DMS153 treated with DMSO at 0.1 percent for 48 hours (cell line): ENCODE results near the gene DHRS4.
"Not testable (repeated sequence)": the region's sequence is repeated elsewhere in the genome, so short reads cannot be mapped to it uniquely, and the experiment has no call there.

Experiments used
- DNase-seq: peaks from one replicate; lab custom pipeline; 2025; ENCODE audit not compliant: unreplicated experiment; lab: John Stamatoyannopoulos, UW

The DHRS4 gene

DNA sequence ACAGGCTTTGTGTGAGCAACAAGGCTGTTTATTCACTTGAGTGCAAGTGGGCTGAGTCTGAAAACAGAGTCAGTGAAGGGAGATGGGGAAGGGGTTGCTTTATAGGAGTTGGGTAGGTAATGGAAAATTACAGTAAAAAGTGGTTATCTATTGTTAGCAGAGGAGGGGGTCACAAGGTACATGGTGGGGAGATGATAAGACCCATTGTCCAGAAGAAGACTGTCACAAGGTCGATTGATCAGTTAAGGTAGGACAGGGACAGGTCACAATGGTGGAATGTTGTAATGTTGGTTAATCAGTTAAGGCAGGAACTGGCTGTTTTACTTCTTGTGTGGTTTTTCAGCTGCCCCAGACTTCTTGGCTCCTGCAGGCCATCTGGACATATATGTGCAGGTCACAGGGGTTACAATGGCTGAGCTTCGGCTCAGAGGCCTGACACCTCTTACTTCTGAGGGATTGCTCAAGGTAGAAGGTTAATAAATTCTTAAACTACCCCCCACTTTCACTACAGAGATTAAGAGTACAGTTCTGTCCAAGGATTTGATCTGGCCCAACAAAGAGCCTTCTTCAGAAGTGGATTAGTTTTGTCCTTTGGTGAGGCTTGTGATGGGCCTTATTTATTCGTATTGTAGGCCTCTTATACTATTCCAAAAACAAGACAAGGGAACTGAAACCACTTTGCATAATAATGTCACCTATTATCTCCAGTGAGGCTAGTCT lies 13.8 kb upstream of the DHRS4 start:
- no peak for DNase-seq

DNA sequence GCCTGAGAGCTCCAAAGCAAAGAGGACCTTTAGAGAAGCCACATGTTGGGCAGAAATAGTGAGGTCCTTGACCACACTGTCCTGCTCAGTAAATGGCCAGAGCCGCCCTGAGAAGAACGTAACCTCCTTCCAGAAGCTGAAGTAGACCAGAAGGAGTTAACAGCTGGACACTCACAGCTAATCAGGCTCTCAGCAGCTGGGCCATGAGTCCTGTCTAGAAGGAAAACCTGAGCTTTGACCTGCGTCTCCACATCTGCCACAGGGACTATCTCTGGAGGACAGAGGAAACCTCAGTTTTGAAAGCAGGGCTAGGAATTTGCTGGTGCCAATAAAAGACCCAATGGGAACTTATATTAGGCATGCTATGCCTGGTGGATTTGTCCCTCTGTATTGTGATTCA lies 12.3 kb upstream of the DHRS4 start:
- no peak for DNase-seq

DNA sequence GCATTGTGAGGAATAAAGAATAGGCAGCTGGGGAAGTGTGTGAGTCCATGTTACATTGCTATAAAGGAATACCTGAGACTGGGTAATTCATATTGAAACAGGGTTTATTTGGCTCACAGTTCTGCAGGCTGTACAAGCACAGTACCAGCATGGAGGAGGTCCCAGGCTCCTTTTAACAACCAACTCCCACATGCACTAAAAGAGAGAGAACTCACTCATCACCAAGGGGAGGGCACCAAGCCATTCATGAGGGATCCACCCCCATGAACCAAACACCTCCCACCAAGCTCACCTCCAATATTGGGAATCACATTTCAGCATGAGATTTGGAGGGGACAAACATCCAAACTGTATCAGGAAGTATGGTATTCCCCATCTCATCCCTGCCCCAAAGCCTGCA lies 11.9 kb upstream of the DHRS4 start:
- no peak for DNase-seq

DNA sequence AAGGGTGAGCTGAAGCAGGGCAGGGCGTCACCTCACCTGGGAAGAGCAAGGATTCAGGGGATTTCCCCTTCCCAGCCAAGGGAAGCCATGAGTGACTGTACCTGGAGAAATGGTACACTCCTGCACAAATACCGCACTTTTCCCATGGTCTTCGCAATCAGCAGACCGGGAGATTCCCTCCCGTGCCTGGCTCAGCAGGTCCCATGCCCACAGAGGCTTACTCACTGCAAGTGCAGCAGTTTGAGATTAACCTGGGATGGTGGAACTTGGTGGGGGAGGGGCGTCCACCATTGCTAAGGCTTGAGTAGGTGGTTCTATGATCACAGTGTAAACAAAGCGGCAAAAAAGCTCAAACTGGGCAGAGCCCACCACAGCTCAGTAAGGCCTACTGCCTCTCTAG lies 11.0 kb upstream of the DHRS4 start:
- DNase-seq, result no peak

DNA sequence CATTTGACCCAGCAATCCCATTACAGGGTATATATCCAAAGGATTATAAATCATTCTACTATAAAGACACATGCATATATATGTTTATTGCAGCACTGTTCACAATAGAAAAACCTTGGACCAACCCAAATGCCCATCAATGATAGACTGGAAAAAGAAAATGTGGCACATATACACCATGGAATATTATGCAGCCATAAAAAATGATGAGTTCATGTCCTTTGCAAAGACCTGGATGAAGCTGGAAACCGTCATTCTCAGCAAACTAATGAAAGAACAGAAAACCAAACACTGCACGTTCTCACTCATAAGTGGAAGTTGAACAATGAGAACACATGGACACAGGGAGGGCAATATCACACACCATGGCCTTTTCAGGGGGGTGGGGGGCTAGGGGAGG lies 4.5 kb upstream of the DHRS4 start:
- DNase-seq, result not testable (repeated sequence)

DNA sequence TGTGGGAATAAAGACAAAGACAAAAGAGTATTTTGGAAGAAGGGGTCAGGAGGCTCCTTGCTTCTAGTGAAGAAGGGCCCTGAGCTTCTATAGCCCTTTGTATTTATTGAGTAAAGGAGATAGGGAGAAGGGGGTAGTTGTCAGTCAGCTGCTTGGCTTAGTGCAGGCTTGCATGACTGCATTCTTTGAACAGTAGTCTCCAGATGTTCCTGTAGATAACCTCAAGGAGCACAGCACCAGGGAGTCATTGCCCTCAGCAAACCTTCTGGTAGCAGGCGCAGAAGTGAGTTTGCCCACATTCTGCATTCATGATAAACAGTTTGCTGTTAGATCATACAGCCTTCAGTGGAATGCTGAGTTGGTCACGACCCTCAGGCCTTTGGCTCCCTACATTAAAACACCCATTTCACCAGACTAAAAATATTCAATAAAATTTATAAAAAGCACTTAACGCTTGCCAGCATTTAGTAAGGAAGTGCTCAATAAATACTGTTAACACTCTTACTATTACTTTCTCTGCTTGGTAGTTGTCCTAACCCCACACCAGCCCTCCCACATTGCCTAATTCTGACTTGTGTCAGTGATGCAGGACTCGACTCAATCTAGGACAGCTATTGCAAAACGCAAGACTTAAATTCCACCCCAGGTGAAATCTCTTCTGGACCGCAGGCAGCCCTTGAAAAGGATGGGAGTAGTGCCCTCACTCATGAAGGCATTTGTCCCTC lies 3.0 kb upstream of the DHRS4 start:
- no peak for DNase-seq

DNA sequence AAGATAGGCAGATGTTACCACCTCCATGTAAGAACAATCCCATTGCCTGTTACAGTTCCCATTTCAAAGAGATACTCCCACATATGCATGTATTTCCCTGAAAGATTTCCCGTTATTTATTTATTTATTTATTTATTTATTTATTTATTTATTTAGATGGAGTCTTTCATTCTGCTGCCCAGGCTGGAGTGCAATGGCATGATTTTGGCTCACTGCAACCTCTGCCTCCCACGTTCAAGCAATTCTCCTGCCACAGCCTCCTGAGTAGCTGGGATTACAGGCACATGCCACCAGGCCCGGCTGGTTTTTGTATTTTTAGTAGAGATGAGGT lies 2.5 kb upstream of the DHRS4 start:
- DNase-seq, result not testable (repeated sequence)

DNA sequence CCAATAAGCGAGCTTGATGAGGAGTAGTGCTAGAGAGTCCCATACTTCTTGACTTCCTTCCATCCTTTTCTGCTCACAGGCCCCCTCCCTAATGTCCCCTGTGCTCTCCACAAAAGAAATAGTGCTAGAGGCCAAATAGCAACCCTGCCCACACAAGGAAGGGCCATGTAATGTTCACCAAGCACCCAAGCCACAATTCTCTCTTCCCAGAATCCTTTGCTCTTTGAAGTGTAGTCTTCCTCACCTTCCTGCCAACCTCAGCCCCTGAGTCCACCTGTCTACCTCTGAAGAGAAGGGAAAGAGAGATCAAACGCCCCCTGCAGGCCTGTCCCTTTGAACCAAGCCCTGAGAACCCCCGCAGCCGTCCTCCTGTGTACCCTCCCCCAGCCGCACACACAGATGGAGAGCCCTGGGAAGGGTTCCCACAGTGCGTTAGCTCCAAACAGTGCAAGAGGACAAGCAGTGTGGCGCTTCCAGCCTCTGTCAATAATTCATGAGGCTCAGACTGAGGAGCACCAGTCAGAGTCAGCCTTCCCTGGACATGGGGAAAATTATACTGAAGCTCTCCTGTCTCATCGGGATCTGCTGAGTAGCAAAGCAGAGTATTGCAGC lies 1.9 kb upstream of the DHRS4 start:
- DNase-seq, result no peak

DNA sequence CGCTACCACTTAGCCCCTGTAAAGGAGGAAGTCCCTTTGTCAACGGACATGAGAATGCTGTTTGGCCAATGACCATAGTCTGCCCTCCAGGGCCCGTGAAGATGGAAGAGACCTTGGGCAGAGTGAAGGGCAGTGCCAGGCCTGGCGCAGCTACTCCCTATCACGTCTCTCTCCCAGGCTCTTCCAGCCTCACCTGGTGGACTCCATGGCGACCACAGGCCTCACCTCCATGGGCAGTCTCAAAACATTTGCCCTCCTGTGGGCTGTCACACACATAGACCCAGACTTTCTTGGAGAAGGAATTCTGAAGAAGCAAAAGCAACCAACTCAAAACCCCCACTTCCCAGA lies 480 bp upstream of the DHRS4 start:
- DNase-seq, result not testable (repeated sequence)

DNA sequence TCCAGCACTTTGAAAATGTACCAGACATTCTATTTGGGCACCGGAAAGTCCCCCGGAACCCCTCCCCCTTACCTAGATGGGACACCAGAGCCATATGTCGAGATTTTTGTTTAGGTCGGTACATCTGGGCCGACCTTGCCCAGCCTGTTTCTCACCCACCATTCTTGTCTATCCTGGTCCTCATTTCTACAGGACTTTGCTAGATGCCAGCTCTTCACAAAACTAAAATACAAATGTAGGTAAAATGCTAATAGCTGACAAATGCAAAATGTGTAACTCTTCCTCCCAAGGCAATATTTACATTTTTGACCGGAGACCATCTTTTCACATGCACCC lies 677 bp downstream of the DHRS4 start:
- DNase-seq, result not testable (repeated sequence)

DNA sequence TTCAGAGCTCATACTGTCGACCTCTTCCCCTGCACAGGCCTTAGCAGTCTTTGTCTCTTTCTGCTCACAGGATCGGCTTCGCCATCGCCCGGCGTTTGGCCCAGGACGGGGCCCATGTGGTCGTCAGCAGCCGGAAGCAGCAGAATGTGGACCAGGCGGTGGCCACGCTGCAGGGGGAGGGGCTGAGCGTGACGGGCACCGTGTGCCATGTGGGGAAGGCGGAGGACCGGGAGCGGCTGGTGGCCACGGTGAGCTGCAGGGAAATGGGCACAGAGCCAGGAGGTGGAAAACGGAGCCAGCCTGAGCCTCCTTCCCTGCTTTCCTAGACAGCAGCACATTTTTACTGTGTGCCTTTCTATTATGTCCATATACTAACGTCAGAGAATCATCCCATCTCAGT lies 1.4 kb downstream of the DHRS4 start:
- DNase-seq, result peak; percentile 26

DNA sequence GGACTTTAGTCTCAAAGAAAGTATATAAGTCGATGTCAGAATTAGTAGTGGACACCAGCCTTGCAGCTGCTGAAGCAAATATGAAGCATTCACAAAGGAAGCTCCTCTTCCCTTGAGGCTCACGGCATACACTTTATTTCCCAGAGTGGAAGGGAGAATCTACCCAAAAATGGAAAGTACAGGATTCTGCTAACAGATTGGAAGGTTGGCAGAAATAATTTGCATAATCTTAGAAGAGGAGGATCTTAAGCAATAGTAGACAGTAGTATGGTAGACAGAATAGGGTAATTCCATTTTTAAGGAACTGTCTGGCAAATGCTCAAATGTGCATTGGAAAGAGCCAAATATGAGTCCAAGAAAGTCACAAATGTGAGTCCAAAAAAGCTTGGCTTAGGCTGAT lies 2.2 kb downstream of the DHRS4 start:
- not testable (repeated sequence) for DNase-seq

DNA sequence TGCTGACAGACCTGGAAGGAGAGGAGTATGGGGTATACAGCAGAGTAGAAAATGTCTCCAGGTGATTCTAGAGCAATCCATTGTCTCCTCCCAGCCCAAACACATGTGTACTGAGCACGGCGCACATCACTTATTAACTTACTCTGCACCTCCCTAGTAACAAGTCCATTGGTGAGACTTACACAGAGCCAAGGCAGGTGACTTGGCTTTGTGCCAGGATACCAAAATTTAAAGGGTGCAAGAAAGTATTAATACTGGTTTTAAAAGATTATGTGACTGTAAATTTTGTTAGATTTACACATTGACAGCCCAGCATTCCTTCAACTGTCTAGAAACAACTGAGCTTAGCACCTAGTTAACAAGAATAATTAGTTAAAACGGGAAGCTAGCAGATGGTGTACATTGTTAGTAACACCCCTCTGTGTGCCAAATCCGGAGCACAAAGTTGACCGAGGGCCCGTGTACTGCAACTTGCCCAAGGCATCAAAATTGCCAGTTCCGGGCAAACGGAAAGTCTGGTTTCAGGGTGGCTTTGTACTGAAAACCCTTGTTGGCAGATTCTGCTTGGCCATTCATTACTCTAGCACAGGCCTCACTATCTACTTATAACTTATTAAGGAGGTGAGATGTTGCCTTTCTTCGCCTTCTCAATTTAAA lies 4.5 kb downstream of the DHRS4 start:
- DNase-seq, result not testable (repeated sequence)

DNA sequence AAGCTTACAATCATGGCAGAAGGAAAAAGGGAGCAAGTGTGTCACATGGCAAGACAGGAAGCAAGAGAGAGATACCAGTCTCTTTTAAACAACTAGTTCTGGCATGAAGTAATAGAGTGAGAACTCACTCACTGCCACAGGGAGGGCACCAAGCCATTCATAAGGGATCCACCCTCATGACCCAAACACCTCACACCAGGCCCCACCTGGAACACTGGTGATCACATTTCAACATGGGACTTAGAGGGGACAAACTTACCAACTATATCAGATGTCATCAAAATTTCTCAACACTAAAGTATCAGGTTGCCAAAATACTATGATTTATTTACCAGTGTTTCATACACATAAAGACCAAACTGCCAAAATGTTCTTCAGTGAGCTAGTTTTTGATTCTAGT lies 7.3 kb downstream of the DHRS4 start:
- not testable (repeated sequence) for DNase-seq

DNA sequence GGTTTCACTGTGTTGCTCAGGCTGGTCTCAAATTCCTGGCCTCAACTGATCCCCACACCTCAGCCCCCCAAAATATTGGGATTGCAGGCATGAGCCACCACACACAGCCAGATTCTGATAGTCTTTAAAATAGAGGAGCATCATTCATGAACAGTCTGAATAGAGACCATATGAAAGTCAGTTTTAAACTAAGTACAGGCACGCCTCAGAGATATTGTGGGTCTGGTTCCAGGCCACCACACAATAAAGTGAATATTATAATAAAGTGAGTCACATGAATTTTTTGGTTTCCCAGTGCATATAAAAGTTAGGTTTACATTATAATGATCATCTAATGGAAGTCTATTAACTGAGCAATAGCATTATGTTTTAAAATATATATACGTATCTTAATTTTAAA lies 8.1 kb downstream of the DHRS4 start:
- not testable (repeated sequence) for DNase-seq

DNA sequence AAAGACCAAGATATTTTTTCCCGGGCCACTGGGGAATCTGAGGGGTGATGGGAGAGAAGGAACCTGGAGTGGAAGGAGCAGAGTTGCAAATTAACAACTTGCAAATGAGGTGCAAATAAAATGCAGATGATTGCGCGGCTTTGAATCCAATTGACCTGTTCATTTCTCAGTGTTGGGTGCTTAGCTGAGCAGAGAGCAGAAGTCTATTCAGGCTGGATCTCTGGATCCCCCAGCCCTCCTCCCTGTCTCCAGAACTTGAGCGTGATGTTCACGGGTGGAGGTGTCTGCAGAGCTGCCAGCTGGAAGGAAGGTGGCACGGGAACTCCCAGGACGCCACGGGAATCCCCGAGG lies 15.5 kb downstream of the DHRS4 start:
- not testable (repeated sequence) for DNase-seq

DNA sequence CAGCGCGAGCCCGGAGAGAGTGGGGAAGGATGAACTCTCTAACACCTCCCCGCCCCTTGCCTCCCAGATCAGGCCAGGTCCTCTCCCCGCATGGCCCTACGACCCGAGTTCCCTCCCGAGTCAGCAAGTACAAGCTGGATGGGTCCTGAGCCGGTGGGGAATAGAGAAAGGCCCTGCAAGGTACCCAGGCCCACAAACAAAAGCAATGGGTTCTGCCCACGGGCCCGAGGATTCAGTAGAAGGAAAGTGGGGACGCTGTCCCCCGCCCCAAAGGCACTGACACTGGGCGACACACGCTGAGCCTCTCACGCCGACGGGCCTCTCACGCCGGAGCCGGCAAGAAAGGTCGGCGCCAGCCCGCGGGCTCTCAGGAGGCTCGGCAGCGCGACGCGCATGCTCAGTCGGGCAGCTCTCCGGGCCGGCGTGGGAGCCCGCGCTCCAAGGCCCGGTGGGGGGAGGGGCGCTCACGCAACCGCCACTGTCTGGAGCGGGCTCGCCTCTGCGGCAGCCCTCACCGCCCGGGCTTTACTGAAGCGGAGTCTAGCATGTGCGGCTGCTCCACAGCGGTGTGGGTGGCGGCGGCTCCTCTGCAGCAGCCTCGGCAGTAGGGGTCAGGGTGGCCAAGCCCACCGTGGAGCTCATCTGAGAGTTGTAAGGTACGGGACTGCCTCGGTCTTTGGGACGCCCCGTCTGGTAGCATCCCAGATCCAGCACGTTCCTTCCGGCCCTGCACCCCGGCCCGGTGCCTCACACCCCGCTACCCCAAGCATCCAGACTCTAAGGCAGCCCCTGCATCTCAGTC lies 16.1 kb downstream of the DHRS4 start:
- not testable (repeated sequence) for DNase-seq

DNA sequence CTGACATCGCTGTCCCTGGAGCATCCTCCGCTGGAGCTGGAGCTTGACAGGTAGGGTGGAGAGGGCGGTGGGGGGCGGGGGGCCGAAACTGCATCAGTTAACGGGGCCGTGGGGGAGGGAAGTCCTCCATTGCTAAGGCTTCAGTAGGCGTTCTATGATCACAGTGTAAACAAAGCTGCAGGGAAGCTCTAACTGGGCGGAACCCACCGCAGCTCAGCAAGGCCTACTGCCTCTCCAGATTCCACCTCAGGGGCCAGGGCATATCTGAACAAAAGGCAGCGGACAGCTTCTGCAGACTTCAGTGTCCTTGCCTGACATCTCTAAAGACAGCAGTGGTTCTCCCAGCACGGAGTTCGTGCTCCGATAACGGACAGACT lies 16.7 kb downstream of the DHRS4 start:
- not testable (repeated sequence) for DNase-seq

DNA sequence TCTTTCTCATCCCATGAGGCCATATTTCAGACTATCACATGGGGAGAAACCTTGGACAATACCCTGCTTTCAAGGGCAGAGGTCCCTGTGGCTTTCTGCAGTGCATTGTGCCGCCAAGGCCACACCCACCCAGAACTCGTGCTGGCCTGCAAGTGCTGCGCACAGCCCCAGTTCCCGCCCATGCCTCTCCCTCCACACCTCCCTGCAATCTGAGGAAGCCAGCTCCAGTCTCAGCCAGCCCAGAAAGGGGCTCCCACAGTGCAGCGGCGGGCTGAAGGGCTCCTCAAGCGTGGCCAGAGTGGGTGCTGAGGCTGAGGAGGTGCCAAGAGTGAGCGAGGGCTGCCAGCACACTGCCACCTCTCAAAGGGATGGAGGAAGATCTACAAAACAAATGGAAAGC lies 19.6 kb downstream of the DHRS4 start:
- DNase-seq, result not testable (repeated sequence)

DNA sequence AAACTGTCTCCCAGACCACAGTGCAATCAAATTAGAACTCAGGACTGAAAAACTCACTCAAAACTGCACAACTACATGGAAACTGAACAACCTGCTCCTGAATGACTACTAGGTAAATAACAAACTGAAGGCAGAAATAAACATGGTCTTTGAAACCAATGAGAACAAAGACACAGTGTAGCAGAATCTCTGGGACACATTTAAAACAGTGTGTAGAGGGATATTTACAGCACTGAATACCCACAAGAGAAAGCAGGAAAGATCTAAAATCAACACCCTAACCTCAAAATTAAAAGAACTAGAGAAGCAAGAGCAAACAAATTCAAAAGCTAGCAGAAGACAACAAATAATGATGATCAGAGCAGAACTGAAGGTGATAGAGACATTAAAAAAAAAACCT lies 20.5 kb downstream of the DHRS4 start:
- DNase-seq, result not testable (repeated sequence)

DNA sequence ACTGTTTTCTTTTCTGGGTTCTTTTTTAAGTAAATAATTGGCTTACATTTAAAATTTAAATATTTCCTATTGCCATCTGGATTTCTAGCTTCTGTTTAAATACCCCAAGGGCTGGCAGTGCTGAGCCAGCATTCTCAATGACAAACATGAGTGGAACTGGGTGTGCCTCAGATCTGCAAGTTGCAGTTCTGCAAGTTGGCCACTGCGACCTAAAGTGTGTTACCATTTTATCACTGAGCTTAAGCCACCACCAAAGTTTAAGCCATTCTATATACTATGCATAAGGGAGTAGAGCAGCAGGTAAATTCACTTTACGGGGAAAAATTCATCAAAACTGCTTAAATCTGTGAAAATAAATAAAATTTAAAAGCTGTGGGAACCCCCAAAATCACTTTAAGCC lies 23.6 kb downstream of the DHRS4 start:
- DNase-seq, result not testable (repeated sequence)
